ENCODE results near the gene UNC80. TPM values are rescaled to one million over a fixed set of nuclear protein-coding genes. Genes with fewer than 3 reads are reported as not detected.

UNC80 gene
- total and polyA plus RNA-seq, 2 of the 13 experiments (the other 11 are each of a cell fraction or from before 2014, with no cell fraction given) = not detected

- ChIA-PET POLR2A (no interaction called here), CTCF (ENCODE audit: low intra/inter-chr PET ratio, low total read pairs) (no interaction called here)
- DNase-seq (ENCODE audit: low spot score) (peak; percentile 67), ATAC-seq (peak; percentile 98), FAIRE-seq (peak; percentile 64)
- no TSS peak for BruUV-seq (replicated peaks)
- Histone ChIP-seq H3K27me3 (ENCODE audit: control insufficient read depth in 1 of 2, insufficient read depth in 2 of 2, low read length in 2 of 2) (0 out of 5 replicates have a peak, but pooled peaks cover 0 to 12% of the 10 kb centered on the region in 2 experiments), H3K79me2 (ENCODE audit: insufficient read depth, low read length) (no peaks in the 10 kb centered on the region), H3K9me3 (ENCODE audit: low read length) (no peaks in the 10 kb centered on the region), H3K4me1 (ENCODE audit: insufficient read depth, low read length) (no peaks in the 10 kb centered on the region), H2AFZ (ENCODE audit: low read length) (no peak overlapping the region), H3K36me3 (replicated peaks in 1 of 2; ENCODE audit: control insufficient read depth in 1 of 2, insufficient read depth in 2 of 2, low read length in 2 of 2) (no peaks in the 10 kb centered on the region), H3K4me2 (ENCODE audit: low read depth, low read length) (no peak overlapping the region), H3K9ac (ENCODE audit: insufficient read depth, low read depth, low read length) (no peak overlapping the region), H3K4me3 (replicated peaks in 1 of 3; ENCODE audit: insufficient read depth in 1 of 3, low read depth in 2 of 3, low read length in 3 of 3) (no peak overlapping the region), H3K27ac (ENCODE audit: extremely low read length, insufficient read depth, low read length) (no peak overlapping the region), H4K20me1 (ENCODE audit: insufficient read depth, low read length) (no peaks in the 10 kb centered on the region)
- intact Hi-C loops (cut with micrococcal nuclease; ENCODE audit: unreplicated experiment) = loop anchor here (1.0 to 10.0 kb wide), 5 partner anchors 164 to 1566 kb away; partner anchors contain the start of gene MAP2
- 8% methylated on average over 4 of the region's 4 CpGs for WGBS (ENCODE audit: low lambda C conversion rate)
- in situ Hi-C loops (cut with HindIII; ENCODE audit: extremely low pct_ligation_motif_present, low pct_unique_long_range_greater_than_20kb) = loop anchor here (25.0 kb wide), 2 partner anchors 624 to 1549 kb away; partner anchors contain the start of gene PTH2R
- TF ChIP-seq CBX2 (IDR thresholded peaks at IDR 0.05; ENCODE audit: low read depth, low read length) (no peak), CBX2 (CRISPR knock-in tag; IDR thresholded peaks at IDR 0.05; ENCODE audit: low read depth) (no peak), ZMAT3 (CRISPR knock-in tag; conservative IDR thresholded peaks at IDR 0.05) (no peak), RAD21 (CRISPR knock-in tag; IDR thresholded peaks at IDR 0.05) (peak; percentile 45; the same call in 1 of the 2 replicates), TCF7 (IDR thresholded peaks at IDR 0.05; ENCODE audit: low read depth) (no peak), TIGD3 (CRISPR knock-in tag; IDR thresholded peaks at IDR 0.05; ENCODE audit: borderline replicate concordance) (no peak), SMC3 (IDR thresholded peaks at IDR 0.05; ENCODE audit: low read length) (peak; percentile 63; the same call in 1 of the 2 replicates), MAFF (IDR thresholded peaks at IDR 0.05; ENCODE audit: low read depth, low read length) (peak; percentile 51; the same call in 1 of the 2 replicates), ZNF660 (CRISPR knock-in tag; IDR thresholded peaks at IDR 0.05; ENCODE audit: borderline replicate concordance, low read depth) (no peak), SNAI1 (CRISPR knock-in tag; IDR thresholded peaks at IDR 0.05; ENCODE audit: borderline replicate concordance) (no peak), ARHGAP35 (CRISPR knock-in tag; IDR thresholded peaks at IDR 0.05; ENCODE audit: borderline replicate concordance) (no peak), ZSCAN25 (CRISPR knock-in tag; IDR thresholded peaks at IDR 0.05) (no peak), SRSF1 (optimal IDR thresholded peaks at IDR 0.05; ENCODE audit: low read depth, low read length) (no peak), EEA1 (CRISPR knock-in tag; IDR thresholded peaks at IDR 0.05; ENCODE audit: borderline replicate concordance) (no peak), NR3C1 (CRISPR knock-in tag; IDR thresholded peaks at IDR 0.05) (no peak), ZZZ3 (CRISPR knock-in tag; IDR thresholded peaks at IDR 0.05; ENCODE audit: borderline replicate concordance) (no peak), ZNF326 (CRISPR knock-in tag; IDR thresholded peaks at IDR 0.05; ENCODE audit: borderline replicate concordance) (no peak), GLI4 (CRISPR knock-in tag; IDR thresholded peaks at IDR 0.05; ENCODE audit: borderline replicate concordance) (no peak), STAG1 (CRISPR knock-in tag; IDR thresholded peaks at IDR 0.05) (peak; percentile 73), HNF1B (CRISPR knock-in tag; IDR thresholded peaks at IDR 0.05) (no peak), ZNF562 (CRISPR knock-in tag; IDR thresholded peaks at IDR 0.05; ENCODE audit: borderline replicate concordance) (no peak), PRPF4 (IDR thresholded peaks at IDR 0.05; ENCODE audit: low read depth, low read length, poor library complexity, severe bottlenecking) (no peak)
Measured at GRCh38 chr2:209960676-209961630, 189.3 kb downstream of the UNC80 start.
